ENCODE results near the gene PATL2.

GRCh38 chr15:44706946-44707636 lies 4.0 kb downstream of the PATL2 start:
- TF ChIP-seq CTCF (IDR thresholded peaks at IDR 0.05), result no peak
- no peak for TF ChIP-seq POLR2A (IDR thresholded peaks at IDR 0.05)

Measured in thyroid gland (tissue), 4 donors.